D341Med (cell line): ENCODE results near the gene C1QTNF12.

Source experiments
- DNase-seq: peaks from one replicate; pipeline ENCODE4 v3.0.0; 2012; ENCODE audit warnings: low spot score

C1QTNF12 gene

GRCh38 chr1:1213345-1214265 lies 32.9 kb downstream of the C1QTNF12 start, which contains the start of gene TNFRSF4:
Gene TNFRSF4, minus strand, starts transcription at chr1:1214153. Its CDS starts 26 bp downstream, at chr1:1214127.
- no peak for DNase-seq

GRCh38 chr1:1212780-1213344 lies 33.7 kb downstream of the C1QTNF12 start:
- no peak for DNase-seq

DNA sequence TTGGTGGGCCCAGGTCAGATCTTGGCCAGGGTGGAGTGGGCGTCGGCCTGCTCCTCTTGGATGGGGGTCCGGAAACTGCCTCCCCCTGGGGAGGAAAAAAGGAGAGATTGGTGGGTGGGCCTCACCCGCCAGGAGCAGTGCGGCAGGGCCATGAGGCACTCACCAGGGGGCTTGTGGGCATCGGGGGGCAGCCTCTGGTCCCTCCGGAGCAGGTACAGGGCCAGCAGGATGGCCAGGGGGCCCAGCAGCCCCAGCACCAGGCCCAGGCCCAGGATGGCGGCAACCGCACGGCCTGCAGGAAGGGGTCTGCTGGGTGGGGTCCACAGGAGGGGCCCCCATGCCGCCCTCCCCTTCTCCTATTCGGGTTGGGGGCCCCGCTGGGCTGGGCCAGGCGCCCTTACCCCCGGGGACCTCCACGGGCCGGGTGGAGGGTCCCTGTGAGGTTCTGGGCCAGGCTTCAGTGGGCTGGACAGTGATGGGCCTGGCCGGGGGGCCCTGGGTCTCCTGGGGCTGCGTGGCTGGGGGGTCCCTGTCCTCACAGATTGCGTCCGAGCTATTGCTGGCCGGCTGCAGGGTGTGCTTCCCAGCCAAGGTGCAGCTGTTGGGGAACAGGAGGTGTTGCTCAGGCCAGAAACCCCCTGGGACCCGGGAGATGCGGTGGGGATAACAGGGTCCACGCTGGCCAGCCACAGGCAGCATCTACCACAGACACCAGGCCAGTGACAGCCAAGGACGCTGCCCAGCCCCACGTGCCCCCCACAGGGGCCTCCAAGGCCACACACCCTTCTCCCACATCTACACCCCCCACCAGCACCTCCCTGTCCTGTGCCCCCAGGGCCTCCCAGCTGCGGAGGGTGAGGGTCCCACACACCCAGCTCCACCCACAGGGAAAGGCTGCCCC lies 34.7 kb downstream of the C1QTNF12 start:
- DNase-seq: peak; percentile 31

DNA sequence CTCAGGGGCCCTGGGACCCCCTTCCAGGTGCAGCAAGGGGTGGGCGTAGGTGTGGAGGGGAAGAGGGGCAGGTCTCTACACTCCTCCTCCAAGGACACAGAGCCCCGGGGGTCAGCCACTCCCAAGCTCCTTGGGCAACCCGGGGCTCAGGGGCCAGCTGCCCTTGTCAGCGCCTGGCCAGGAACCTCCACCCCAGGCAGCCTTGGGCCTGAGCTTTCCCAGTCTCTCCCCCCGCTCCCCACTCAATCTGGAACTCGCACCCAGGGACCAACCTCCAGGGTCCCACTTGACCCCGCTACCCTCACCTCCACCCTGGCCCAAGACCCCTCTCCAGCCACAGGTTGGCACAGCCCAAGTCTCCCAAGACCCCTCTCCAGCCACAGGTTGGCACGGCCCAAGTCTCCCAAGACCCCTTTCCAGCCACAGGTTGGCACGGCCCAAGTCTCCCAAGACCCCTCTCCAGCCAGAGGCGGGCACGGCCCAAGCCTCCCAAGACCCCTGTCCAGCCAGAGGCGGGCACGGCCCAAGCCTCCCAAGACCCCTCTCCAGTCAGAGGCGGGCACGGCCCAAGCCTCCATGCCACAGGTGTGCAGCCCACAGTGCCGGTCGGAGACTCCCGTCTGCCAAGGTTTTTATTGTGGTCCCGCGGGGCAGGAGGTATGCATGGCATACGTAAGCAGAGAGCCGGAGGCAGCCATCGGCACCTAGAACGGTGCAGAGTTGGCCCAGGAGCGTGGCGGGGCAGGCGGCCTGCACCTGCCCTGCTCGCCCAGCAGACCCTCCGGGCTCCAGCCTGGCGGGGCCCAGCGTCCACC lies 35.6 kb downstream of the C1QTNF12 start:
- DNase-seq: peak; percentile 38

DNA sequence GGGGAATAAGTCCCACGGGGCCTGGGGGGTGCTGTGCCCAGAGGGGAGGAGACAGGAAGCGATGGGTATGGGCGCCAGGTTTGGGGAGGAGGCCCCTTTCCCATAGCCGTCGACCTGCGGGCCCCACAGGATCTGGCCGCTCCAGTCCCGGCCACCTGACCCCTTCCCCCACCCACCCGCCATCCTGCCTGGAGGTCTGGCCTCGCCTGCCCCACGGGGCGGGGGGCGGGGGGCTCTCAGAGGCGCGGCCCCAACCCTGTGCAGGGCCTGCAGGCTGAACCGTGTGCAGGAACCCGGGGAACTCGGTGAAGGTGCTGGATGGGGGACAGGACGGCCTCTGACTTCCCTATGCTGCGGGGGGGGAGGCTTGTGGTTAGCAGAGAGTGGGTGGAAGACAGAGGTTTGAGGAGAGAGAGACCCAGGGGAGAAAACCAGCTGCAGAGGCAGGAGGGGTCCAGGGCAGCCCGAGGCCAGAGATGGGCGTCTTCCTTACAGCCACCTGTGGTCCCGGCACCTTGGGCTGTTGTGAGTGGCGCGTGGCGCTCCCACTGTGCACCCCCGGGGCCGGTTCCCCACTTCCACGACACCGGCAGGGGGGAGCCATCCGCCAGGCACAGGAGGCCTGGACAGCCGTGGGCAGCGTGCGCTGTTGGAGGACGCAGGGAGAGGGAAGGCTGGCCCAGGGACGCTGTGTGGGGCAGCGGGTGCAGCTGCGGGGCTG lies 37.6 kb downstream of the C1QTNF12 start:
- peak; percentile 31 for DNase-seq

DNA sequence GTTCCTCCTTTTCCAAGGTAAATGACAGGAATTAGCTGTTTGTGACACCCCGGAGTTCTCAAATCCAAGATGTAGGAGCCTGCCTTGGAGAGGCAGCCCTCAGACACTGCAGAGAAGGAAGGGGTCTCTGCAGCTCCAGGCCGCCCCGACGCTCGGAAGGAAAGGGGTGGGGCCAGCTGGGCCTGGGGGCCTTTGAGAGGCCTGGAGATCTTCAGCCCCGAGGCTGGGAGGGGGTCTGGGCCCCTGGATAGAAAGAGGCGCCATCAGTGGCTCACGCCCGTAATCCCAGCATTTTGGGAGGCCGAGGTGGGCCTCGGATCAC lies 39.0 kb downstream of the C1QTNF12 start:
- DNase-seq: peak; percentile 12

DNA sequence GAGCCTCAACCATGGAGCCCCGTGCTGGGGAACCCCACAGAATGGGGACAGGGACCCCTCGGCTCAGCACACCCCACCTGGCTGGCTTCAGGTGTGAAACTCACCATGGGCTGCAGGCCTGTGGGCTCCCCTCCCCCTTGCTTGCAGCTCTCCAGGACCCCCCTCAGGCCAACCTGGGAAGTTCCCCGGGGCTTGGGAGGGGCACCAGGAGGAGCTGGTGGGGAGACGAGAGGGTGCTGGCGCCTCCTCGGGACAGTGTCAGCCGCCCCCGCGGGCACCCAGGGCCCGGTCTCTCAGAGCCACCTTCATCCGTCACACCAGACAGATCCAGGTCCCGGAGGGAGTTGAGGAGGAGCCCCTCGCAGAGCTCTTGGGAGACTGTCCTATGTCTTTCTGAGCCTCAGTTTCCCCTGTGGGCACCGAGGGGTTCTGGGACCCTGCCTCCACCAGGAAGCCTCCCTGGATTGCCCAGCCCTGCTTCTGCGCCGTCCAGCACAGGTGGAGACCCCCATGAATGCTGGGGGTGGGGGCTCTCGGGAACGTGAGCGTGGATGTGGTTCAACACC lies 39.5 kb downstream of the C1QTNF12 start:
- peak; percentile 41 for DNase-seq

DNA sequence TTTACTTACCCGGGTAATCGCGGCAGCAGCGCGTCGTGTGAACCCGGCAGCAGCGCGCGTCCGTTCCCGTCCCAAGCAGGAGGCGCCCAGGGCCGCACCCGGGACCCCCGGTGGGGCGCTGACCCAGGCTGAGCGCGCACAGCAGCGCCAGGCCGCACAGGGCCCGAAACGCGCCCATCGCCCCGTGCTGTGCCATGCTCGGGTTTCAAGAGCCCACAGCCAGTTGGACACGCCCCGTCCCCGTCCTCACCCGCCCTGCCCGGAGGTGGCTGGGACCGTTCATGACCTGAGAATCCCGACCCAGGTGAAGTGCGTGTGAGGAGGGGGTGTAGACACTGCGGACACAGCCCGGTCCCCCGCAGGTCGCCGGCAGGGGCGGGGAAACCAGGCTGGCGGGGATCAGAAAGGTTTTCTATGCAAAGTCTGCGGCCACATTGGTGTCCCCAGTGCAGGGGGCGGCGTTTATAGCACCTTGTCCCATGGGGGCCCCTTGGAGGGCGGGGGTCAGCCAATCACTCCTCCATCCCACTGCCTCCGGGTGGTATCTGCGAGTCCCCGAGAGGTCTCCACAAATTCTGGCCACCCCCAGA lies 40.1 kb downstream of the C1QTNF12 start, which contains the start of gene TNFRSF18:
Gene TNFRSF18, minus strand, starts transcription at position 217 of the 590 bp plus-strand sequence. Its CDS starts 21 bp downstream, at position 196.
- peak; percentile 51 for DNase-seq

DNA sequence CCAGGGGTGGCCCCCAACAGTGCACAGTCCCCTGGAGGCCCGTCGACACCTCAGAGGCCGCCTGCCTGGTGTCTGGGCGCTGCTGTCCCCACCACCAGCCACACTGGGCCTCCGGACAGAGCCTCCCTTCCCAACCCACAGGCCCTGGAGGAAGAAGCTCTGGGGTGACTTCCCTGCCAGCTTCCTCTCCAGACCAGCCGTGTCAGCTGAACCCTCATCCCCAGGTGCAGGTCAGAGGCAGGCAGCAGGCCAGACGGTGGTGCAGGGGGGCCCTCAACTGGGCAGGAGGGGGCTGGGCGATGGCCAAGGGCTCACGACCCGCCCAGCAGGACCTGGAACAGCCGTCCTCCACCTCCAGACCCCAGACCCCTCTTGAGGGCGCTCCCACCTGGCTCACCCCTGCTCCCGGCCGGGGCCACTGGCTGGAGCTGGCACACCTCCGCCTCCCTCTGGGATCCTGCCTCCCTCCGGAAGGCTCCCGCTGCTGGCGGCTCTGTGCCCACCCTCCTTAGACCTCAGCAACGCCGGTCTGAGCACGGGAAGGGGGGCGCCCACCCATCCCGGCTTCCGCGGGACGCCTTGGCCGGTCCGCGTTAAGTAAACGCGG lies 40.6 kb downstream of the C1QTNF12 start:
- DNase-seq: peak; percentile 40

DNA sequence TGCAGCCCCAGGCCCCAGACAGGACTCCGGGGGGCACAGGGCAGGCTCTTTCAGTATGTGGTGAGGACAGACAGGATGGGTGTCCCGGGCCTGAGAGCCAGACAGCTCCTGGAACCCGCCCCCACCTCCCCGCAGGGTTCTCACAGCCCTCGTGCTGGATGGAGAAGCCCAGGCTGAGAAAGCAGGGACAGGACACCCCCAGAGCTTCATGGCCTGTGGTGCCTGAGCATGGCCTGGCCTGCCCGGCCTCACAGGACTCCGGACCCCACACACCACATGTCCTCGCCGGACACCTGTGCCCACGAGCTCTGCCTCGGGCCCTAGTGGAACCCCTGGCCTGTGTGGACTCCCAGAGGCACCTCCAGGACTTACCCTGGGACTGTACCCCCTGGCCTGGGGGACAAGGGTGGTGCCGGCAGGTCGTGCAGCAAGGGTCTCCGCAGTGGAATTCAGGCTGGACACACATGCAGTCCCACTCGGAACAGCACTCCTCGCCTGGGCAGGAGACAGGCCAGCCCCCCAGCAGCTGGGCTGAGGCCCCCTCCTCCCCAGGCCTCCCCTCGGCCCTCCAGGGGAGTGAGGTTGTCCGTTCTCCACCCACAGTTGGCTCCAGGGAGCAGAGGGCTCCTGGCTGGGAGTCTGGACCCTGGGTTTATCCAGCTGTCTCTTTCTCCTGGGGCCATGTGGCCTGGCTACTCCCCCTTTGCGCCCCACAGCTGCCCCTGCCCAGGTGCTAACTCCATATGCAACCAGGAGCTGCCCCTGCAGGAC lies 41.3 kb downstream of the C1QTNF12 start:
- DNase-seq: peak; percentile 44

DNA sequence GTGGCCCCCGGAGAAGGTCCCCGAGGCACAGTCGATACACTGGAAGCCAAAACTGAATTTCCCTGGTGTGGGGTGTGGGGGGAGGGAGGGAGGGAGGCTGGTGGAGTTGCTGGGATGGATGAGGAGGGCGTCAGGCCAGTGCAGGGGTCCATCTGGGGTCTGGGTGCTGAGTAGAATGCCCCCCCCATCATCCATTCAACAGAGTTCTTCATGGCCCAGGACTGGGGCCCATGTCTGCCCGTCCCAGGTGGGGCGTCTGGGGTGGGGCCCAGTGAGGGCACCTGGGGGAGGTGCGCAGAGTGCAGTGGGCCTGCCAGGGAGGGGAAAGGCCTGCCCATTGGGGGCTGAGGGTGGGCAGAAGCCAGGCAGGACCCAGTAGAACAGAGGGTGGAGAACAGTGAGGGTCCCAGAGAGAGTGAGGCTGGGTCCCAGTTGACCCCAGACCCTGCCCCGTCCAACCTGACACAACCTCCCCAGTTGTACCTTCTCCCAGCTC lies 42.0 kb downstream of the C1QTNF12 start:
- peak; percentile 26 for DNase-seq

DNA sequence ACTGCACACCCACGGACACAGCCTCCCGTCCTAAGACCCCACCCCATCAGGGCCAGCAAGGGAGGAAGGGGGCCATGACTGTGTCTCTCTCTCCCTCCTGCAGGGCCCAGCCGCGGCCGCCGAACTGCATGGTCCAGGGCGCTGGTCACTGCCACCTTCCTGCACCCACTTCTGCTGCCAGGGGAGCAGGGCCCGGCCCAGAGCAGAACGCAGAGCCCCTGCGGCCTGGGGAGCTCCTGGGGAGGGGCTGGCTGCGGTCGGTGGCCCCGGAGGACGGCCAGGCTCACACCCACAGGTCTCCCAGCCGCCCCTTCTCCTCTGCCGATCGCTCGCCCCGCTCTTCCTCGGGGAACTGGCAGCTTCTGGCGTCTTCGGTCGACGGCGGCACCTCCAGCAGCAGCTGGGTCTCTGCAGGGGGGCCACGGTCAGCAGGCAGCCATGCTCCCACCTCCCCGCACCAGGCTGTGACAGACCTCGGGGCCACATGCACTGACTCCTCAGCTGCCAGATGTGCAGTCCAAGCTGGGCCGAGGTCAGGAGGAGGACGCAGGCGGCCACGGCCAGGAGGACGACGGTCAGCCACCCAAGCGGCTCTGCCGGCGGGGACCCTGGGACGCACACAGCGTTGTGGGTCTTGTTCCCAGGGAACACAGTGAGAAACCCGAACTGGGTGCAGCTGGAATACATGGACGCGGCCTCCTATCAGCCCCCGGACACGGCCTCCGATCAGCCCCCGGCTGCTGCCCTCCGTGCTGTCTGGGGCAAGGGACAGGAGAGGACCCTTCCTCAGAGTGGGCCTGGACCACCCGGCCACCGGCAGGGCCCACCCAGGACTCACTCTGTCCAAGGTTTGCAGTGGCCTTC lies 42.7 kb downstream of the C1QTNF12 start:
- peak; percentile 52 for DNase-seq

- DNase-seq: peak; percentile 45
These were observed 43.5 kb downstream of the C1QTNF12 start for GRCh38 chr1:1202831-1203560.

- DNase-seq: peak; percentile 76
These were observed 45.4 kb downstream of the C1QTNF12 start for GRCh38 chr1:1200876-1201810.

DNA sequence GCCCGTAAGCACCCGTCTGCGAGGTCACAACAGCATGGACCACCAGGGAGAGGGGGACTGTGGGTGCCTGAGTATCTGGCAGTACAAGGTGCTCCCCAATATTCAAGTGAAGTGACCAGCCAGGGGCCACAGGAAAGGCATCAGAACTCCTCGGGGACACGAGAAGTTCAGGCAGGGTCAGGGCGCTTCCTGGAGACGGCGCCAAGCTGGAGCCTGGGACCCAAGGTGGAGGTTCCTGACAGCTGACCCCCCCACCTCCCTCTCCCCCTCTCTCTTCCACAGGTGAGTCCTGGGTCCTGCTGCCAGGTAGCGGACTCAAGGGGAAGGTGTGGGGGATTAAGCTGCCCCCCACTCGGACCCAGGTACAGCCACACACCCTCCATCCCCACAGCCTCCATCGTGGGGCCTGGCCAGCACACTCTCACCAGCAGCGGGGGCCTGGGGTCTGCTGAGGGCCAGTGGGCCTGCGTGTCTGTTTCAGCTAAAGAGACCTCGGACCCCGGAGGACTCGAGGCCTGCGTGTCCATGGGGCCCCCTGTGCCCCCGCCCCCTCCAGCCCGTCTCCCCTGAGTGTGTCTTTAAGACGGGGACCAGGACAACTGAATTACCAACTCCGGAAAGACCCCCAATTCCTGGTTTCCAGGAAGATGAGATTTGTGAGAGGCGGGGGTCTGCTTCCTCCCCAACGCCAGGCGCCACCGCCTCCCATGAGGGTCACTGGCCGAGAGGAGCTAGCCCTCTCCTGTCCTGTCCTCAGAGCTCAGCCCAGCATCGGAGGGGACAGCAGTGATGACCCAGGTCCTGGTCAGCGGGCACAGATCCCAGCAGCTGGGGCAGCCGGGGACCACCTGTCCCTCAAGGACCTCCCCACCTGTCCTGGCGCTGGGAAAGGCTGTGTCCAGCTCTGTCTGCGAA lies 46.3 kb downstream of the C1QTNF12 start:
- peak; percentile 39 for DNase-seq
